ENCODE results near the gene GGN. TPM values are rescaled to one million over a fixed set of nuclear protein-coding genes. Genes with fewer than 3 reads are reported as not detected.
"Not testable (repeated sequence)": the region's sequence is repeated elsewhere in the genome, so short reads cannot be mapped to it uniquely, and the experiment has no call there.

The GGN gene
- total RNA-seq, 1 donor from 2014 or later: not detected

- DNase-seq (ENCODE audit: low spot score): no peak
These were observed 23.3 kb upstream of the GGN start for GRCh38 chr19:38411041-38411712.

- not testable (repeated sequence) for DNase-seq (ENCODE audit: low spot score)
These were observed 22.6 kb upstream of the GGN start for GRCh38 chr19:38410407-38410806.

GRCh38 chr19:38409631-38410133 lies 21.8 kb upstream of the GGN start:
- peak; percentile 78 for DNase-seq (ENCODE audit: low spot score)

- no peak for DNase-seq (ENCODE audit: low spot score)
These were observed 17.4 kb upstream of the GGN start for GRCh38 chr19:38405276-38405675.

GRCh38 chr19:38404858-38405257 lies 17.0 kb upstream of the GGN start:
- no peak for DNase-seq (ENCODE audit: low spot score)

- DNase-seq (ENCODE audit: low spot score): peak; percentile 98
These were observed 15.3 kb upstream of the GGN start, which contains the start of gene FAM98C for GRCh38 chr19:38402967-38403674. Gene FAM98C, plus strand, starts transcription at chr19:38403093. Its CDS starts 61 bp downstream, at chr19:38403154.

- DNase-seq (ENCODE audit: low spot score): no peak
These were observed 14.8 kb upstream of the GGN start for GRCh38 chr19:38402623-38402966.

- DNase-seq (ENCODE audit: low spot score): no peak
These were observed 13.3 kb upstream of the GGN start for GRCh38 chr19:38401148-38401547.

GRCh38 chr19:38400361-38400760 lies 12.5 kb upstream of the GGN start:
- DNase-seq (ENCODE audit: low spot score): no peak

- no peak for DNase-seq (ENCODE audit: low spot score)
These were observed 11.7 kb upstream of the GGN start for GRCh38 chr19:38399537-38399936.

GRCh38 chr19:38399081-38399480 lies 11.2 kb upstream of the GGN start:
- DNase-seq (ENCODE audit: low spot score): no peak

- no peak for DNase-seq (ENCODE audit: low spot score)
These were observed 7.7 kb upstream of the GGN start for GRCh38 chr19:38395381-38396114.

GRCh38 chr19:38394488-38394887 lies 6.7 kb upstream of the GGN start:
- no peak for DNase-seq (ENCODE audit: low spot score)

GRCh38 chr19:38392707-38393308 lies 5.0 kb upstream of the GGN start:
- DNase-seq (ENCODE audit: low spot score): no peak

- no peak for DNase-seq (ENCODE audit: low spot score)
These were observed 4.2 kb upstream of the GGN start for GRCh38 chr19:38391911-38392464.

- no peak for DNase-seq (ENCODE audit: low spot score)
These were observed 2.4 kb upstream of the GGN start for GRCh38 chr19:38389957-38390924.

- peak; percentile 57 for DNase-seq (ENCODE audit: low spot score)
These were observed 1.5 kb upstream of the GGN start for GRCh38 chr19:38389101-38389925.

- no peak for DNase-seq (ENCODE audit: low spot score)
These were observed 691 bp upstream of the GGN start, which contains the start of gene SPRED3 for GRCh38 chr19:38388349-38389100. Gene SPRED3, plus strand, starts transcription at chr19:38388697. Its CDS starts 1,606 bp downstream, at chr19:38390303.

Data from umbilical cord (tissue), 2 donors.